HG03045 (cell line): ENCODE data around the gene CUL7.
"Not testable (repeated sequence)": the region's sequence is repeated elsewhere in the genome, so short reads cannot be mapped to it uniquely, and the experiment has no call there.

Experiments used
- ATAC-seq: cut with Tn5 transposase; IDR thresholded peaks from one replicate; pipeline ENCODE4 v1.9.1; 2021; ENCODE audit warnings: mild to moderate bottlenecking, moderate library complexity; ENCODE audit not compliant: unreplicated experiment

CUL7 gene

GRCh38 chr6:43053545-43054205, at the start of gene CUL7:
TSS of gene CUL7 (minus strand) at chr6:43053851. CDS start at chr6:43052788, 1,063 bp downstream.
- peak; percentile 90 for ATAC-seq

DNA sequence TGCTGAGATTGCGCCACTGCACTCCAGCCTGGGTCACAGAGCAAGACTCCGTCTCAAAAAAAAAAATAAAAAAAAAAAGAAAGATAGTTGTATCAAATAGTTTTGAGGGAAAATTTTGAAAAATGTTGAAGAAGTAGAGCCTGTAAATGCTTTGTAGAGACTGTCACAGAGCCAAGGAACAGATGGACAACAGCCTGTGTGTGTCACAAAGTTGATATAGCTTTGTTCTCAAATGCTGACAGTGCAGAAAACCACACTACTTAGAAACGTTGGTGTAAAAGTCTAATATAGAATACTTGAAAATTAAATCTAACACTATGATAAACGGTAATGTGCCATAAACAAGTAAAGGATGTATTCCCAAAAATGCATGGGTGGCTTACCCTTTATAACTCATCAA, 47.8 kb upstream of the CUL7 start:
- ATAC-seq: no peak

DNA sequence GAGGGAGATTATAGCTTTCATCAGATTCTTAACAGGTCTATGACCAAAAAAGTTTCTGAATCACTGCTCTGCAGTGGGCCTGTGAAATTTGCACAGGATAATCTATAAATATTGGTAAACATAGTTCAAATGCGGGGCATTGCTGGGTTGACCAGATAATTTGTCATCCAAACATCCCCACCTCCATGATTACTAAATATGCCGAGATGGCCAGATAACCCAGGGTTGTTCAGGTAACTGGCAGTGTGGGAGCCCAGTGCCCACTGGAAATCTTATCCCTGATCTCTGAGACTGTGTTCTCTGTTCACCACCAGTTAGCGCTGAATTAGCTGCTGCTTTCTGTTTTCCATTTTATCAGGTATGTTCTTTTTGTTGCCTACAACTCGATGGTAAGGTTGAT, 43.9 kb upstream of the CUL7 start:
- ATAC-seq: no peak

GRCh38 chr6:43097098-43097489, 43.4 kb upstream of the CUL7 start:
- no peak for ATAC-seq

DNA sequence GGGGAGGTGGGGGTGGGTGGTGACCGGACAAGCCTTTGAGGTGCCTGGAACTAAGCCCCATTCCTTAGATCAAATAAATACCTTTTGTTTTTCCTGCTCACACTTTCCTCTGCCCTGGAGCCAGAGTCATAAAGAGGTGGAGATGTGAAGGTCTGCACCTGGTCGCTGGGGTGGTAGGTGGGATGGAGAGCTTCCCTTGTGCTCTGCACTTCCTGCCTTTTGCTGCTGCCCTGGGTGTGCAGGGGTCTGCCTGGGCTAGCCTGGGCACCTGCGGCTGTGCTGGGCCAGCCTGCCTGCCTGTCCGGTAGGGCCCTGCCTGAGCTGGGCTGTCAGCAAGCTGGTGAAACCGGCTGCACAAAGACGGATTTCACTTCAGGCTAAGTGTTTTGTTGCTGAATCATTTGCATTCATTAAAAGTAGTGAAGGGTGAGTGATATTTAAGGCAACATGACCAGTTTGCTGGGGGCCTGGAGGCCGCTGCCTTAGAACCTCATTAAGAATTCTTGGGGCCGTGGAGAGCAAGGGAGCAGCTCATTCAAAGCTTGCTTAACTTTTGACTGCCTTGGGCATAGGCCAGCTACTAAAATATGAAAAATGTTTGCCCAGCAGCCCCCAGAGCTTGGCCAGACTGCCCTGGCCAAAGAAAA, 42.9 kb upstream of the CUL7 start:
- ATAC-seq: no peak

DNA sequence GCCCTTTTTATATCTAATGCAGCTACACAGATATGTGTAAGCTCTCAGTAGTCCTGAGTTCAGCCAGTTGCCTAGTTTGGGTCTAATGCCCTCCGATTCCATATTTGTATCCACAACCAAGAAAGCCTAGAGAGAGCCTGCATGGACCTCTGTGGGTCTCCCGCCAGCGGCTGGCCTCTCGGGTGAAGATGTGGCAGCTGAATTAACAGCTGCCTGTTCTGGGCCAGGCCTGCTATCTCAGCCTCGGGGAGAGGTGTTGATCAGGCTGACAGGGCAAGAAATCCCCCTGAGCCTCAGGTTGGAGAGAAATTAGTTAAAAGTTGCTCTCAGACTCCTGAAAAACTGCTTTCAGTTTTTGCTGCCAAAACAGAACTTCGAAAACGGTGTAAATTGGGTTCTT, 42.3 kb upstream of the CUL7 start:
- no peak for ATAC-seq

GRCh38 chr6:43093436-43094289, 40.0 kb upstream of the CUL7 start:
- no peak for ATAC-seq

GRCh38 chr6:43092635-43093034, 39.0 kb upstream of the CUL7 start:
- ATAC-seq: no peak

DNA sequence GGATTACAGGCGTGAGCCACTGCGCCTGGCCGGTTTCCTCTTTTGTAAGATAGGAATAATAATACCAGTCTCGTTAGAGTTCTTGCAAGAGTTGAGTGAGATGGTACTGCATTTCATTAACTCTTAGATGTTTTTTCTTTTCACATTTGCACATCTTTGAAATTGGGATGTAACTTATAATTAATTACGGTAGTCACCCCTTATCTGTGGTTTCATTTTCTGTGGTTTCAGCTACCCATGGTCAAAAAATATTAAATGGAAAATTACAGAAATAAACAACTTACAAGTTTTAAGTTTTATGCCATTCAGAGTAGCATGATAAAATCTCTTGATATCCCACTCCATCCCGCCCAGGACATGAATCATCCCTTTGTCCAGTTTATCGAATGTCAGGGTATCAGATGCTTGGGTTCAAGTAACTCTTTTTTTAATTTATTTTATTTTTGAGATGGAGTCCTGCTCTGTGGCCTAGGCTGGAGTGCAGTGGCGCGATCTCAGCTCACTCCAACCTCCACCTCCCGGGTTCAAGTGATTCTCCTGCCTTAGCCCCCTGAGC, 37.9 kb upstream of the CUL7 start:
- no peak for ATAC-seq

DNA sequence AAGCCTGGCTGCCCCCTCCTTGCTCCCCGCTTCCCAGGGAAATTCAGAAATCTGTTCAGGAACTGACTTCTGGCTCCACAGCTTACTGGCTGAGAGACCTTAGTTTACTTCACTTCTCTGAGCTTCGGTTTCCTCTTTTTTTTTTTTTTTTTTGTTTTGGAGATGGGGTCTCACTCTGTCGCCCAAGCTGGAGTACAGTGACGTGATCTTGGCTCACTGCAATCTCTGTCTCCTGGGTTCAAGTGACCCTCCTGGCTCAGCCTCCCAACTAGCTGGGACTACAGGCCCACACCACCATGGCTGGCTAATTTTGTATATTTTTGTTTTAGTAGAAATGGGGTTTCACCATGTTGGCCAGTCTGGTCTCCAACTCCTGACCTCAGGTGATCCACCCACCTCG, 37.4 kb upstream of the CUL7 start:
- ATAC-seq: no peak

DNA sequence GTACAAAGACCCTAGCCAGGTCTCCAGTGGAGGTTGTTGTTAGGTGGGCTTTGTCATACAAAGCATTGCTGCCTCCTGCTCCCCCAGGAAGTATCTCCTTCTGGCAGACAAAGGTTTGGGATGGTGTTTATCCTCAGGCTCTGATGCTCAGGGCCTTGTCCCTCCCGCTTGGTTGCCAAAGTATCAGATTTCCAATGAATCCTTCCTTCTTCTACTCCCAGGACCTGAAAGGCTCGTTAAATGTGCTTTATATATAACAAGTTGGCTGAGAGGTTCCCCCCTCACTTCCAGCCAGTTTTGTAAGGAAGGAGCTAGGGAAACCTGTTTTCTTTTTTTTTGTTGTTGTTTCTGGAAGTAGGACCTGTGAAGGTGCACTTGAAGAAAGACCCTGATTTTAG, 36.9 kb upstream of the CUL7 start:
- no peak for ATAC-seq

- no peak for ATAC-seq
These were observed 36.4 kb upstream of the CUL7 start for GRCh38 chr6:43089874-43090558.

DNA sequence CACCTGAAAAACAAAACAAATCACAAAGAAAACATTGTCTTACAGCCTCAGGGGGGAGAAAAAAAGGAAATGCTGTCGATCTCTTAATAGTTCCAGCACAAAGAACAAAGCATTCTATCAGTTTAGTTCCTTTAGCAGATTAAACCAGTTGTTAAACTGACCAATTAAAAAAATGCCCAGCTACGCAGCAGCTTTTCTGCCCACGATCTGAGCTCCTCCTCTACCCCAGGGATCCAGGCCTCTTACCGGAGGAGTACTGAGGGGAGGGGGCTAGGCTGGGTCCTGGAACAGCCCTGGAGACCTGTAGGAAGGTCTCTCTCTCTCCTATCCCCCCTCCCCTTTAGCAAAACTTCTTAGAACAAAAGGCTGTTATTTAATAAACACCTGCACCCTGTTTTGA, 35.8 kb upstream of the CUL7 start:
- no peak for ATAC-seq

GRCh38 chr6:43088654-43089056, 35.0 kb upstream of the CUL7 start:
- ATAC-seq: no peak

GRCh38 chr6:43086022-43086658, 32.5 kb upstream of the CUL7 start:
- ATAC-seq: no peak

DNA sequence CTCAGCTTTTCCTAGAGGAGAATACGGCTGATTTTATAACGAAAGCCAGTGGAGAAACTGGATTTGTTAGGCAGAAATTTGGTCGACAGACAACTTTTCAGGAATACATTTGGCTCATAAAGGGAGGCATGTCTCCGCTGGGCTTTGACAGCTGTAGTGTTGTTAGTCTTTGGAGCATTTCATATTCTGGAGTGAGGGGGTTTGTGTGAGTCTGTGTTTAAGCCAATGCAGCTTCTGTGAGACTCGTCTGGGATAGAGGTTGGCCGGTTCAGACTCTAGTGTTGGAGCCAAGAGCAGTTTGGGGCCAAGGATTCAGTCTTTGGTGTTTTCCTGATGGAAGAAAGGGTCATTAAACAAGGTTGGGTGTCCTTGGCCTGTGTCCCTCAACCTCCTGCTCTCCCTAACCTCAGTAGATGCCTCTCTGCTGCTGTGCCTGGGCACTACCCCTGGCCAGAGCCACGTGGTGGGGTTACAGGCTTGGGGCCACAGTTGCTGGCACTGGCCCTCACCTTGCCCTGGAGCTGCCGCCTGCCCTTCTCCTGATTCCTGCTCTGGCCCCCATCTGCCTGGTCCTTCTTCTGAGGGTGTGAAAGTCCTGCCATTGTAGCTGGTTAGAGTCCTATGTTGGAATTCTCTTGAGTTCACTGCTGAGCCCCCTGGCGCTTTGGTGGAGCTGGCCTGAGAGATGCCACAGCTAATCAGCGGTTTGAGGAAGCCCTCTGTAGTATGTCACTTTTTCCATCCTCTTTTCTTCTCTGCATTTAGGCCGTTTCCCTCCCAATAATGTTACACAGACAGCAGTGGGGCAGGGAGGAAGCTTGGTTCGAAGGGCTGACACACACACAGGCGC, 29.4 kb upstream of the CUL7 start:
- no peak for ATAC-seq

- ATAC-seq: not testable (repeated sequence)
These were observed 28.3 kb upstream of the CUL7 start for GRCh38 chr6:43081922-43082321.

DNA sequence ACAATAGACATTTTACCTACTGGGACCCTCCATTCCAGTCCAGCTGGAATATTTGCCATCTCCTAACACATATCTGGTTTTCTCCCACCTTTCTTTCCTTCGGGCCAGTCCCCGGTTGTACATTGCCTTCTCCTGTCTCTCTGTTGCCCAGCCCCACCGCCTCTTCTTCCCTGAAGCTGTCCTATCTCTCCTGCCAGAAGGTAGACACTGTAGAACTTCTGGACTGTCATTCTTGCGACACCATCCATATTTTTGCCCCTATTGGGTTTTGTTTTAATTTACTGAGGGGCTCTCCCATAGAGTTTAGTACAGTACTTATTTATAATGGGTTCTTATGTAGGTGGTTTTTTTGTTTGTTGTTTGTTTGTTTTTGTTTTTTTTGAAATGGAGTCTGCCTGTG, 27.4 kb upstream of the CUL7 start:
- ATAC-seq: no peak

DNA sequence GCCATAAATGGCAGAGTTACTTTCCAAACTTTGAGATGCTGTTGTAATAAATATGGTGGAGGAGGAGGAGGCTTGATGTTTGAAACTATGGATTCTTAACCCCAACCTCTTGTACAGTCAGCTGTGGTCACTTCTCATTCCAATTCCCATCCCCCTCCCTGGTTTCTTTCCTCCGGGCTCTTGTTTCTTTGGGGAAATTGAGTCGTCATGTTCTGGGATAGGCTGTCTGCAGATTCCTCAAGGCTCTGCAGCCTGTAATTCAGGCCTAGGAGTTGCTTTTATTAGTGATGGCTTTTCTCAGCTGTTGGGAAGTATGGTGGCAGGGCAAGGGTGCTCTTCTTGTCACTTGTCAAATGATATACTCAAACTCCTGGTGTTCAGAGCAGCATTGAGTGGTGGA, 25.0 kb upstream of the CUL7 start:
- ATAC-seq: no peak
